GM12892 (cell line): Measurements from ENCODE around the gene JDP2.

ENCODE experiments used
- POLR2A ChIP-seq: IDR thresholded peaks from 2 replicates; pipeline ENCODE4 v1.6.1; 2011; ENCODE audit warnings: low read depth, low read length, control low read depth
- POLR2AphosphoS5 ChIP-seq: IDR thresholded peaks from 2 replicates; pipeline ENCODE4 v1.6.1; 2011; ENCODE audit warnings: low read depth, low read length, control low read depth
- TAF1 ChIP-seq: IDR thresholded peaks from 2 replicates; pipeline ENCODE4 v1.6.1; 2011; ENCODE audit warnings: low read depth, mild to moderate bottlenecking, control low read depth, low read length, borderline replicate concordance

- TF ChIP-seq POLR2AphosphoS5 = no peak
- no peak for TF ChIP-seq POLR2A
- TF ChIP-seq TAF1 = no peak
These were observed 23.0 kb upstream of the JDP2 start for GRCh38 chr14:75404847-75405246.
